ENCODE results near the gene AKAP8L.

Gene AKAP8L

GRCh38 chr19:15381429-15381828 lies 37.4 kb downstream of the AKAP8L start:
- H3K27ac ChIP-seq, result no peak overlapping the region
- no peak for TF ChIP-seq CTCF (IDR thresholded peaks at IDR 0.05)
- no peaks in the 10 kb centered on the region for H3K9me3 ChIP-seq
- no peaks in the 10 kb centered on the region for H3K27me3 ChIP-seq
- no peak overlapping the region for H3K4me3 ChIP-seq (ENCODE audit: low read depth in 1 of 2, low read length in 1 of 2)
- peaks cover 25 to 26% of the 10 kb centered on the region in 2 experiments for H3K4me1 ChIP-seq (ENCODE audit: control insufficient read depth in 1 of 2, insufficient read depth in 1 of 2, low read depth in 1 of 2, low read length in 1 of 2)
- peaks cover 10% of the 10 kb centered on the region for H3K36me3 ChIP-seq

- Histone ChIP-seq H3K9me3 (no peaks in the 10 kb centered on the region), H3K27ac (peak overlapping the region; percentile 90), H3K4me1 (ENCODE audit: control insufficient read depth in 1 of 2, insufficient read depth in 1 of 2, low read depth in 1 of 2, low read length in 1 of 2) (peaks cover 25 to 26% of the 10 kb centered on the region in 2 experiments), H3K27me3 (no peaks in the 10 kb centered on the region), H3K4me3 (ENCODE audit: low read depth in 1 of 2, low read length in 1 of 2) (peak overlapping the region; percentile 94 to 96), H3K36me3 (peaks cover 5% of the 10 kb centered on the region)
- TF ChIP-seq CTCF (IDR thresholded peaks at IDR 0.05), result no peak
Measured at GRCh38 chr19:15379999-15380647, 38.7 kb downstream of the AKAP8L start.

DNA sequence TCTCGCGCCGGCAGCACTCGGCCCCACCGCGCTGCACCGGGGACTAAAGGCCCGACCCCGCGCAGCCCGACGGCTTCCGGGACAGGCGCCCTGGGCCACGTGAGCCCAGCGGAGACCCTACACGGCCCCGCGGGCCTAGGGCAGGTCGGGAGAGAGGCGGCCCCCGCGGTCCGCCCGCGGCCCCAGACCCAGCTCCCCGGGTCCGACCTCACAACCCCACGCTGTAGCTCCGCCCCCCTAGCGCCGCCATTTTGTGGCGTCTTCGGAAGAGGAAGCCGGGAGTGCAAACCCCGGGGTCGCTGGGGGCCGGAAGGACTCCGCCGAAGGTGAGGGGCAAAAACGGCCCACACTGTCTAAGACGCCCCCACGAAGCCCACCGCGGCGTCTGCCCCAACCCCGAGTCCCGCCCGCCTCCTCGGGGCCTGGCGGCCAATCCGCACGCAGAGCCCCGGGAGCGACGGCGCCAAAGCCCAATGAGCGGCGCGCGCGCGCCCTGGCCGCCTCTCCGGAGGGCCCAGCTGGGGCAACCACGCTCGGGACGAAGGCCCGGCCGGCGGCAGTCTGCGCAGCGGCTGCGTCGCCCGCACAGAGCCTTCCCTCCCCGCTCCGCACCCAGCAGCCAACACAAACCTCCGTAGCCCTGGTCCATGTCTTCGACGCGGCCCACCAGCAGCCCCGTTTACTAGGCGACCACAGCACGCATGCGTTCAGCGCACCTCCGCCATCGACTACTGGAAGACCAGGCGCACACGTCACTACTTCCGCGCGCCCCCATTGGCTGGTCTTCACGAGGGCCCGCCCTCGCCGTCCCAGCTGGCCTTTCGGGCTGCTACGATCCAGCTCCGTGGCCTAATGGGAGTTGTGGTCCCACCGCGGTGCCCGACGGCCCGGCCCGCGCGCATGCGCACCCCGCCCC lies 39.4 kb downstream of the AKAP8L start, which contains the start of gene AKAP8:
Gene AKAP8 (minus strand): TSS at position 705 of the 916 bp plus-strand sequence. CDS start 56 bp downstream, at position 649.
- Histone ChIP-seq H3K27me3 (no peaks in the 10 kb centered on the region), H3K36me3 (peaks cover 12% of the 10 kb centered on the region), H3K27ac (peak within 1 kb of the TSS; percentile 90), H3K4me3 (ENCODE audit: low read depth in 1 of 2, low read length in 1 of 2) (peak within 1 kb of the TSS; percentile 94 to 96), H3K9me3 (no peaks in the 10 kb centered on the region), H3K4me1 (ENCODE audit: control insufficient read depth in 1 of 2, insufficient read depth in 1 of 2, low read depth in 1 of 2, low read length in 1 of 2) (peaks cover 25 to 26% of the 10 kb centered on the region in 2 experiments)
- TF ChIP-seq CTCF (IDR thresholded peaks at IDR 0.05), result peak; percentile 25

DNA sequence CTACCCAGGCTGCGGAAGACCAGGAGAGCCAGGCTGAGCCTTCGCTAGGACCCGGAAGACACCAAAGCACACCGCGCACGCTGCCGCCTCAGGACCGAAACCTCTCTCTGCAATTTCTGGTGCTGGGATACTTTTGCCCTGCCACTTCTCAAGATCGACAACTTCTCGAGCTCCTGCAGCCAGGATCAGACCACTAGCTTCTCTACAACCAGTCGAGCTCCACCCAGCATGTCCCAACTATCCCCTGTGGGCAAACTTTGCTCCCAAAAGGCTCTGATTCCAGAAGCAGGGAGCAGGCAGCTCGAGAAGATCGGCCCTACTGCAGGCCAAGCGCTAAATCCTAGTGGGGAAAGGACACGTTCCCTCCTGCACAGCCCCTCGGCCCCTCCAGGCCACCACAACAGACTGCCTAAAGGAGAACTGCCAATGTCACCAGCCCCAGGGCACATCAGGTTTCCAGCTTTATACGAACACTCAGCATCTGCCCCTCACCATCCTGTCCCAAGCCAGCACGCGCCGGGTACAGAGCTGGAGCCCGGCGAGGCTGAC lies 40.2 kb downstream of the AKAP8L start:
- H3K36me3 ChIP-seq, result peaks cover 20% of the 10 kb centered on the region
- no peaks in the 10 kb centered on the region for H3K27me3 ChIP-seq
- no peaks in the 10 kb centered on the region for H3K9me3 ChIP-seq
- H3K27ac ChIP-seq, result peak overlapping the region; percentile 90
- H3K4me3 ChIP-seq (ENCODE audit: low read depth in 1 of 2, low read length in 1 of 2), result peak overlapping the region; percentile 94 to 96
- H3K4me1 ChIP-seq (ENCODE audit: control insufficient read depth in 1 of 2, insufficient read depth in 1 of 2, low read depth in 1 of 2, low read length in 1 of 2), result peaks cover 25 to 26% of the 10 kb centered on the region in 2 experiments
- TF ChIP-seq CTCF (IDR thresholded peaks at IDR 0.05), result no peak

GRCh38 chr19:15374796-15375440 lies 43.9 kb downstream of the AKAP8L start:
- H3K36me3 ChIP-seq, result peaks cover 52% of the 10 kb centered on the region
- H3K9me3 ChIP-seq, result no peaks in the 10 kb centered on the region
- H3K27ac ChIP-seq, result no peak overlapping the region
- H3K4me1 ChIP-seq (ENCODE audit: control insufficient read depth in 1 of 2, insufficient read depth in 1 of 2, low read depth in 1 of 2, low read length in 1 of 2), result peaks cover 13 to 17% of the 10 kb centered on the region in 2 experiments
- H3K4me3 ChIP-seq (ENCODE audit: low read depth in 1 of 2, low read length in 1 of 2), result no peak overlapping the region
- TF ChIP-seq CTCF (IDR thresholded peaks at IDR 0.05), result no peak
- no peaks in the 10 kb centered on the region for H3K27me3 ChIP-seq

Measured in neutrophil (primary cell).